ENCODE measurements around the gene RBCK1.
"Not testable (repeated sequence)": the region's sequence is repeated elsewhere in the genome, so short reads cannot be mapped to it uniquely, and the experiment has no call there.

RBCK1 gene

GRCh38 chr20:384723-385122, 23.4 kb upstream of the RBCK1 start:
- H3K9me3 ChIP-seq, result no peaks in the 10 kb centered on the region
- H3K36me3 ChIP-seq, result peaks cover 0 to 18% (median 13%) of the 10 kb centered on the region in 3 donors
- no peak overlapping the region for H3K4me3 ChIP-seq
- no peak for TF ChIP-seq CTCF (IDR thresholded peaks at IDR 0.05)
- H3K27ac ChIP-seq, result no peak overlapping the region
- intact Hi-C loops (cut with DNase I; ENCODE audit: low total_unique reads), result no loop called here
- no peaks in the 10 kb centered on the region for H3K27me3 ChIP-seq
- peaks cover 0 to 18% (median 11%) of the 10 kb centered on the region in 4 donors for H3K4me1 ChIP-seq
- no peak for DNase-seq

- intact Hi-C loops (cut with DNase I; ENCODE audit: low total_unique reads), result no loop called here
- TF ChIP-seq CTCF (IDR thresholded peaks at IDR 0.05), result no peak
- no peak overlapping the region for H3K4me3 ChIP-seq
- no peaks in the 10 kb centered on the region for H3K27me3 ChIP-seq
- DNase-seq, result no peak
- peaks cover 0 to 18% (median 11%) of the 10 kb centered on the region in 4 donors for H3K4me1 ChIP-seq
- H3K27ac ChIP-seq, result no peak overlapping the region
- H3K9me3 ChIP-seq, result no peaks in the 10 kb centered on the region
- peaks cover 0 to 25% (median 13%) of the 10 kb centered on the region in 3 donors for H3K36me3 ChIP-seq
Measured at GRCh38 chr20:385448-385847, 22.7 kb upstream of the RBCK1 start.

GRCh38 chr20:386634-387033, 21.5 kb upstream of the RBCK1 start:
- H3K4me1 ChIP-seq; H3K9me3 ChIP-seq; DNase-seq; H3K27ac ChIP-seq; intact Hi-C loops (cut with DNase I; ENCODE audit: low total_unique reads); H3K27me3 ChIP-seq; H3K4me3 ChIP-seq: not testable (repeated sequence)
- peaks cover 0 to 34% (median 18%) of the 10 kb centered on the region in 3 donors for H3K36me3 ChIP-seq

- H3K27me3 ChIP-seq, result no peaks in the 10 kb centered on the region
- H3K27ac ChIP-seq, result no peak overlapping the region
- intact Hi-C loops (cut with DNase I; ENCODE audit: low total_unique reads), result no loop called here
- H3K4me1 ChIP-seq, result no peaks in the 10 kb centered on the region
- no peak for DNase-seq
- peaks cover 0 to 40% (median 18%) of the 10 kb centered on the region in 3 donors for H3K36me3 ChIP-seq
- H3K4me3 ChIP-seq, result no peak overlapping the region
- TF ChIP-seq CTCF (IDR thresholded peaks at IDR 0.05), result no peak
- no peaks in the 10 kb centered on the region for H3K9me3 ChIP-seq
Measured at GRCh38 chr20:387520-387919, 20.6 kb upstream of the RBCK1 start.

GRCh38 chr20:388034-388994, 19.8 kb upstream of the RBCK1 start:
- H3K4me1 ChIP-seq, result no peaks in the 10 kb centered on the region
- intact Hi-C loops (cut with DNase I; ENCODE audit: low total_unique reads), result no loop called here
- TF ChIP-seq CTCF (IDR thresholded peaks at IDR 0.05), result no peak
- H3K4me3 ChIP-seq, result no peak overlapping the region
- H3K27me3 ChIP-seq, result no peaks in the 10 kb centered on the region
- no peaks in the 10 kb centered on the region for H3K9me3 ChIP-seq
- no peak for DNase-seq
- no peak overlapping the region for H3K27ac ChIP-seq
- peaks cover 0 to 45% (median 18%) of the 10 kb centered on the region in 3 donors for H3K36me3 ChIP-seq

GRCh38 chr20:389220-389619, 18.9 kb upstream of the RBCK1 start:
- no peaks in the 10 kb centered on the region for H3K4me1 ChIP-seq
- no peaks in the 10 kb centered on the region for H3K27me3 ChIP-seq
- no peak for TF ChIP-seq CTCF (IDR thresholded peaks at IDR 0.05)
- H3K27ac ChIP-seq, result no peak overlapping the region
- H3K36me3 ChIP-seq, result peaks cover 0 to 48% (median 18%) of the 10 kb centered on the region in 3 donors
- H3K9me3 ChIP-seq, result no peaks in the 10 kb centered on the region
- intact Hi-C loops (cut with DNase I; ENCODE audit: low total_unique reads), result loop anchor here (1.0 kb wide), 1 partner anchor 14 kb away; no protein-coding TSS in a partner anchor
- no peak overlapping the region for H3K4me3 ChIP-seq
- DNase-seq, result no peak
